ENCODE measurements around the gene EMSY.

- TF ChIP-seq CTCF (IDR thresholded peaks at IDR 0.05; ENCODE audit: insufficient read depth, low read length, poor library complexity, severe bottlenecking) (no peak), EZH2phosphoT487 (conservative IDR thresholded peaks at IDR 0.05; ENCODE audit: low read length) (no peak)
Measured at GRCh38 chr11:76589964-76590950, 145.4 kb downstream of the EMSY start.

Data from SU-DHL-6 (cell line).